ENCODE measurements around the gene ILF2.
A peak's percentile ranks its signal among the peaks of the same experiment; 100 is the strongest.
"Not testable (repeated sequence)": the region's sequence is repeated elsewhere in the genome, so short reads cannot be mapped to it uniquely, and the experiment has no call there.

The ILF2 gene

DNA sequence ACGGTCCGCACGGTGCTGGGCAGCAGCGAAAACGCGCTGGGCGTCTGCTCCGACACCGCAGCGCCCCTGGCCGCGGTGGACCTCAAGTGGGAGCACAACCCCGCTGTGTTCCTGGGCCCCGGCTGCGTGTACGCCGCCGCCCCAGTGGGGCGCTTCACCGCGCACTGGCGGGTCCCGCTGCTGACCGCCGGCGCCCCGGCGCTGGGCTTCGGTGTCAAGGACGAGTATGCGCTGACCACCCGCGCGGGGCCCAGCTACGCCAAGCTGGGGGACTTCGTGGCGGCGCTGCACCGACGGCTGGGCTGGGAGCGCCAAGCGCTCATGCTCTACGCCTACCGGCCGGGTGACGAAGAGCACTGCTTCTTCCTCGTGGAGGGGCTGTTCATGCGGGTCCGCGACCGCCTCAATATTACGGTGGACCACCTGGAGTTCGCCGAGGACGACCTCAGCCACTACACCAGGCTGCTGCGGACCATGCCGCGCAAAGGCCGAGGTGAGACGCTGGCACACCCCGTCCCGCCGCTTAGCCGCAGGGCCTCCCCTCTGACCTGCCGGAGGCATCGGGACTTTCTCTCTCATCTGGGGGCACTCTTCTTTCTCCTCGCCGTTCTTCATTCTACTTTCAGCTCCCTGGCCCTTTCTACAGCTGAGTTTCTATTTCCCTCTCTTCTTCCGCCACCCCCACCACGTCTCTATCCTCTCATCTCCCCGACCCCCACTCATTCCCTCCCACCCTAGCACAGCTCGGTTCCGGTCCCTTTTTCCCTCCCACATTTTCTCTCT lies 8.7 kb upstream of the ILF2 start:
- peaks cover 15 to 39% of the 10 kb centered on the region in 2 donors for H3K27me3 ChIP-seq (ENCODE audit: control insufficient read depth in 2 of 2, insufficient read depth in 2 of 2, low read length in 2 of 2)
- peaks cover 17 to 19% of the 10 kb centered on the region in 2 donors for H3K4me1 ChIP-seq (ENCODE audit: control insufficient read depth in 2 of 2, insufficient read depth in 2 of 2, low read length in 2 of 2)
- H3K4me3 ChIP-seq (ENCODE audit: low read length in 2 of 2): peak overlapping the region; percentile 54 to 64
- H3K27ac ChIP-seq (ENCODE audit: low read depth in 2 of 2, low read length in 2 of 2): peak overlapping the region in 1 of 2 donors; percentile 16
- no peaks in the 10 kb centered on the region for H3K9me3 ChIP-seq (ENCODE audit: control insufficient read depth in 2 of 2, low read length in 2 of 2)
- peak overlapping the region in 1 of 2 donors; percentile 41 for H3K9ac ChIP-seq (ENCODE audit: low read depth in 1 of 2, low read length in 2 of 2)
- H3K36me3 ChIP-seq (ENCODE audit: control insufficient read depth in 2 of 2, insufficient read depth in 2 of 2, low read length in 2 of 2): no peaks in the 10 kb centered on the region

DNA sequence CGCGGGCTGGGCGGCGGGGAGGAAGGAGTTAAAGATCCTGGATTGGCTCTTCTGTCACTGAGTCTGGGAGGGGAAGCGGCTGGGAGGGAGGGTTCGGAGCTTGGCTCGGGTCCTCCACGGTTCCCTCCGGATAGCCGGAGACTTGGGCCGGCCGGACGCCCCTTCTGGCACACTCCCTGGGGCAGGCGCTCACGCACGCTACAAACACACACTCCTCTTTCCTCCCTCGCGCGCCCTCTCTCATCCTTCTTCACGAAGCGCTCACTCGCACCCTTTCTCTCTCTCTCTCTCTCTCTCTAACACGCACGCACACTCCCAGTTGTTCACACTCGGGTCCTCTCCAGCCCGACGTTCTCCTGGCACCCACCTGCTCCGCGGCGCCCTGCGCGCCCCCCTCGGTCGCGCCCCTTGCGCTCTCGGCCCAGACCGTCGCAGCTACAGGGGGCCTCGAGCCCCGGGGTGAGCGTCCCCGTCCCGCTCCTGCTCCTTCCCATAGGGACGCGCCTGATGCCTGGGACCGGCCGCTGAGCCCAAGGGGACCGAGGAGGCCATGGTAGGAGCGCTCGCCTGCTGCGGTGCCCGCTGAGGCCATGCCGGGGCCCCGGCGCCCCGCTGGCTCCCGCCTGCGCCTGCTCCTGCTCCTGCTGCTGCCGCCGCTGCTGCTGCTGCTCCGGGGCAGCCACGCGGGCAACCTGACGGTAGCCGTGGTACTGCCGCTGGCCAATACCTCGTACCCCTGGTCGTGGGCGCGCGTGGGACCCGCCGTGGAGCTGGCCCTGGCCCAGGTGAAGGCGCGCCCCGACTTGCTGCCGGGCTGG lies 7.9 kb upstream of the ILF2 start, which contains the start of gene NPR1:
TSS of gene NPR1 (plus strand) at position 170 of the 818 bp plus-strand sequence. CDS start at position 591, 421 bp downstream.
- H3K27me3 ChIP-seq (ENCODE audit: control insufficient read depth in 2 of 2, insufficient read depth in 2 of 2, low read length in 2 of 2): peaks cover 15 to 39% of the 10 kb centered on the region in 2 donors
- no peaks in the 10 kb centered on the region for H3K9me3 ChIP-seq (ENCODE audit: control insufficient read depth in 2 of 2, low read length in 2 of 2)
- peaks cover 17 to 19% of the 10 kb centered on the region in 2 donors for H3K4me1 ChIP-seq (ENCODE audit: control insufficient read depth in 2 of 2, insufficient read depth in 2 of 2, low read length in 2 of 2)
- H3K4me3 ChIP-seq (ENCODE audit: low read length in 2 of 2): peak within 1 kb of the TSS; percentile 54 to 64
- peak within 1 kb of the TSS in 1 of 2 donors; percentile 41 for H3K9ac ChIP-seq (ENCODE audit: low read depth in 1 of 2, low read length in 2 of 2)
- H3K27ac ChIP-seq (ENCODE audit: low read depth in 2 of 2, low read length in 2 of 2): peak within 1 kb of the TSS in 1 of 2 donors; percentile 16
- no peaks in the 10 kb centered on the region for H3K36me3 ChIP-seq (ENCODE audit: control insufficient read depth in 2 of 2, insufficient read depth in 2 of 2, low read length in 2 of 2)

DNA sequence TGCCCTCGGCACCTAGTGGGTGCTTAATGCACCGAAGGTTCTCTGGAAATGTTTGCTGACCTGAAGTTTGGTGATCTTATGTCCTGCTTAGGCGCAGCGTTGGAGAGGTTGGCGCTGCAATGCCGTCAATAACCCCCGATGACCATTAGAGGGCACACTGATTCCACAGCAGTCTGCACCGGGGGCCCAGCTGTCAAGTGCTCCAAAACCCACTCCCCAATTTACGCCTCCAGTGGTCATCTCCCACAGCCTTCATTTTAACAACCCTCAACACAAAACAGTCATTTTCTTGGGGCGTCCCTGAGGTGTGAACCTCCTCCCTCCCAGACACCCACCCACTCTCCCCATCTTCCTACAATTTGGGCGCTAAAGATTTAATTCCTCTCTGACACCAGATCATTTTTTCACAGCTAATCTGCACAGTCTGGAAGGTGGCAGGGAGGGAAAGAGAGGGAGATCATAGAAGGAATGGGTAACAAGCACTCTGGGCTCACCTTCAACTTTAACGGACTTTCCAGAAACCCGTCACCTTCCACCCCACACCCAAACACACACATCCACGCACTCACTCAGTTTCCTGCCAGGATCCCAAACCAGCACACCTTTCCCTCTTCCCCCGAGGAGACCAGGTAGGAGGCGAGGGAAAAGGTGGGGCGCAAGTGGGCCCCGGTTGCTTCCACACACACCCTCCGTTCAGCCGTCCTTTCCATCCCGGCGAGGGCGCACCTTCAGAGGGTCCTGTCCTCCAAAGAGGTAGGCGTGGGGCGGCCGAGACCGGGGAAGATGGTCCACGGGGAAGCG lies 7.1 kb upstream of the ILF2 start:
- Histone ChIP-seq H3K9ac (ENCODE audit: low read depth in 1 of 2, low read length in 2 of 2) (peak overlapping the region in 1 of 2 donors; percentile 40), H3K9me3 (ENCODE audit: control insufficient read depth in 2 of 2, low read length in 2 of 2) (no peaks in the 10 kb centered on the region), H3K4me1 (ENCODE audit: control insufficient read depth in 2 of 2, insufficient read depth in 2 of 2, low read length in 2 of 2) (peaks cover 17 to 19% of the 10 kb centered on the region in 2 donors), H3K27me3 (ENCODE audit: control insufficient read depth in 2 of 2, insufficient read depth in 2 of 2, low read length in 2 of 2) (peaks cover 15 to 39% of the 10 kb centered on the region in 2 donors), H3K36me3 (ENCODE audit: control insufficient read depth in 2 of 2, insufficient read depth in 2 of 2, low read length in 2 of 2) (no peaks in the 10 kb centered on the region), H3K4me3 (ENCODE audit: low read length in 2 of 2) (peak overlapping the region; percentile 27 to 64), H3K27ac (ENCODE audit: low read depth in 2 of 2, low read length in 2 of 2) (no peak overlapping the region)

DNA sequence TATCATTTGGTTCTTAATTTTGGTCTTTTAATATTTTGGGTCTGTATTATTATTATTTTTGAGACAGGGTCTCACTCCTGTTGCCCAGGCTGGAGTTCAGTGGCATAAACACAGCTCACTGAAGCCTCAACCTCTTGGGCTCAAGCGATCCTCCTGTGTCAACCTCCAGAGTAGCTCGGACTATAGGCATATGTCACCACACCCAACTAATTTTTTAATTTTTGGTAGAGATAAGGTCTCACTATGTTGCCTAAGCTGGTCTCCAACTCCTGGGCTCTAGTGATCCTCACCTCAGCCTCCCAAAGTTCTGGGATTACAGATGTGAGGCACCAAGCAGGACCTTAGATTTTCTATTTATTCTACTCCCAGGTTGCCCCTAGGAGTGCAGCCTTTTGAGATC lies 2.7 kb upstream of the ILF2 start:
- Histone ChIP-seq H3K4me1 (ENCODE audit: control insufficient read depth in 2 of 2, insufficient read depth in 2 of 2, low read length in 2 of 2) (peaks cover 16 to 17% of the 10 kb centered on the region in 2 donors), H3K36me3 (ENCODE audit: control insufficient read depth in 2 of 2, insufficient read depth in 2 of 2, low read length in 2 of 2) (peaks cover 4 to 6% of the 10 kb centered on the region in 2 donors), H3K9me3 (ENCODE audit: control insufficient read depth in 2 of 2, low read length in 2 of 2) (no peaks in the 10 kb centered on the region), H3K9ac (ENCODE audit: low read depth in 1 of 2, low read length in 2 of 2) (no peak overlapping the region), H3K27ac (ENCODE audit: low read depth in 2 of 2, low read length in 2 of 2) (no peak overlapping the region), H3K27me3 (ENCODE audit: control insufficient read depth in 2 of 2, insufficient read depth in 2 of 2, low read length in 2 of 2) (peaks cover 4 to 8% of the 10 kb centered on the region in 2 donors), H3K4me3 (ENCODE audit: low read length in 2 of 2) (no peak overlapping the region)

DNA sequence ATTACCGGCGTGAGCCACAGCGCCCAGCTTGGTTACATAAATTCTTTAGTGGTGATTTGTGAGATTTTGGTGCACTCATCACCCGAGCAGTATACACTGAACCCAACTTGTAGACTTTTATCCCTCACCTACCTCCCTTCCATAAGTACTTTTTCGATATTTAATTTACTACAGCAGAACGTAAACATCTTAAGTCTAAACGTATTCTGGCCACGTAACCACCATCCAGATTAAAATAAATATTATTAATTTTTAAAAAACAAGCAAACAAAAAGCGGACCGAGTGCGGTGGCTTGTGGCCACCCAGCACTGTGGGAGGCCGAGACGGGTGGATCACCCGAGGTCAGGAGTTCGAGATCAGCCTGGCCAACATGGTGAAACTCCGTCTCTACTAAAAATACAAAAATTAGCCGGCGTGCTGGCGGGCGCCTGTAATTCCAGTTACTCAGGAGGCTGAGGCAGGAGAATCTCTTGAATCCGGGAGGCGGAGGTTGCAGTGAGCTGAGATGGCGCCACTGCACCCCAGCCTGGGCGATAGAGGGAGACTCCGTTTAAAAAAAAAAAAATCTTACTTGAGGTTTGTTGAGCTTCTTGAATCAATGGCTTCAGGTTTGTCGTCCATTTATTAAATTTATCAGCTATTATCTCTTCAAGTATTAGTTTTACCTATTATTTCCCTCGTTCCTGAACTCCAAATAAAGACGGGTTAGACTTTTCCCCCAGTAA lies 998 bp upstream of the ILF2 start:
- peak overlapping the region; percentile 78 to 88 for H3K27ac ChIP-seq (ENCODE audit: low read depth in 2 of 2, low read length in 2 of 2)
- not testable (repeated sequence) for H3K9me3 ChIP-seq (ENCODE audit: control insufficient read depth in 2 of 2, low read length in 2 of 2); H3K27me3 ChIP-seq (ENCODE audit: control insufficient read depth in 2 of 2, insufficient read depth in 2 of 2, low read length in 2 of 2); H3K4me1 ChIP-seq (ENCODE audit: control insufficient read depth in 2 of 2, insufficient read depth in 2 of 2, low read length in 2 of 2)
- peak overlapping the region; percentile 74 to 77 for H3K4me3 ChIP-seq (ENCODE audit: low read length in 2 of 2)
- peaks cover 20 to 22% of the 10 kb centered on the region in 2 donors for H3K36me3 ChIP-seq (ENCODE audit: control insufficient read depth in 2 of 2, insufficient read depth in 2 of 2, low read length in 2 of 2)
- peak overlapping the region; percentile 71 to 83 for H3K9ac ChIP-seq (ENCODE audit: low read depth in 1 of 2, low read length in 2 of 2)

DNA sequence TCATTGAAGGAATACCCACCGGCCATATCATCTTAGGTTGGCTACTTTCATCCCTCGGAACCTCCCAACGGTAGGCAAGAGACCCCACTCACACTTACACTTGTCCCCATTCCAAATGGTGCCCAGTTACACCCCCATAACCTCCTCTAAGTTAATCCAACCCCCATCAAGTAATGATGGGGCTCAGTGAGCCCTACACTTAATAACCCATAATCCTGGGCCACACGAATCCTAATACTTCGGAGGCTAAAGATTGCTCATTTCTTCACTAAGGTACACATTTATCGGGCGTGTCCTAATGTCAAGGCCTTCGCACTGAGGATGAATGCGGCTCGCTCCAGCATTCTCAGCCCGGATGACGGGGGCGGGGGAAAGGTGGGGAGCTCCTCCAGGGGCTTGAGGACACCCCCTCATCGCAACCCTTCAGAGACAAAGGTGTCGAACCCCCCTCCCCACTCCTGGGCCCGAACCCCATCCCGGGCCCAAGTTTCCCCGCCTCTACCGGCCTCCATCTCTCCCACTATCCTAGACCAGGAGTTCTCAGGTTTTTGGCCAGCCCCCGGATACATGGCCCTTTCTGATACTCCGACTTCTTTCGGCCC lies 435 bp downstream of the ILF2 start:
- H3K9me3 ChIP-seq (ENCODE audit: control insufficient read depth in 2 of 2, low read length in 2 of 2): no peaks in the 10 kb centered on the region
- peaks cover 34 to 36% of the 10 kb centered on the region in 2 donors for H3K36me3 ChIP-seq (ENCODE audit: control insufficient read depth in 2 of 2, insufficient read depth in 2 of 2, low read length in 2 of 2)
- peak overlapping the region; percentile 79 to 83 for H3K9ac ChIP-seq (ENCODE audit: low read depth in 1 of 2, low read length in 2 of 2)
- H3K27ac ChIP-seq (ENCODE audit: low read depth in 2 of 2, low read length in 2 of 2): peak overlapping the region; percentile 72 to 82
- no peaks in the 10 kb centered on the region for H3K27me3 ChIP-seq (ENCODE audit: control insufficient read depth in 2 of 2, insufficient read depth in 2 of 2, low read length in 2 of 2)
- H3K4me3 ChIP-seq (ENCODE audit: low read length in 2 of 2): peak overlapping the region; percentile 71 to 96
- peaks cover 9% of the 10 kb centered on the region in 2 donors for H3K4me1 ChIP-seq (ENCODE audit: control insufficient read depth in 2 of 2, insufficient read depth in 2 of 2, low read length in 2 of 2)

DNA sequence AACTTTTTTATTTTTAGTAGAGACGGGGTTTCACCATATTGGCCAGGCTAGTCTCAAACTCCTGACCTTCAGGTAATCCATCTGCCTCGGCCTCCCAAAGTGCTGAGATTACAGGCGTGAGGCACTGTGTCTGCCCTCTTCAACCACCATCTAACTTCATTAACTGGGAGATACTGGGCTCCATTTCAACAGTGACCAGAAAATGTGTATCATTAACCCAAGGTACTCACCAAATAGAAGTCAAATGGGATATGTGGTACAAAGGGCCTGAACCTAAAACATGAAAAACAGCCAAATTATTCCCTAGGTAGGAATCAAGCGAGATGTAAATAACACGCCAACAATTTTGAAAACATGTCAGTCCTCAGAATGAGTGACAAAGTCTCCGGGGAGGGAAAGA lies 1.2 kb downstream of the ILF2 start:
- Histone ChIP-seq H3K9ac (ENCODE audit: low read depth in 1 of 2, low read length in 2 of 2) (peak overlapping the region in 1 of 2 donors; percentile 79), H3K4me3 (ENCODE audit: low read length in 2 of 2) (peak overlapping the region; percentile 71 to 96), H3K27me3 (ENCODE audit: control insufficient read depth in 2 of 2, insufficient read depth in 2 of 2, low read length in 2 of 2) (no peaks in the 10 kb centered on the region), H3K4me1 (ENCODE audit: control insufficient read depth in 2 of 2, insufficient read depth in 2 of 2, low read length in 2 of 2) (peaks cover 9% of the 10 kb centered on the region in 2 donors), H3K27ac (ENCODE audit: low read depth in 2 of 2, low read length in 2 of 2) (no peak overlapping the region), H3K36me3 (ENCODE audit: control insufficient read depth in 2 of 2, insufficient read depth in 2 of 2, low read length in 2 of 2) (peaks cover 42 to 43% of the 10 kb centered on the region in 2 donors), H3K9me3 (ENCODE audit: control insufficient read depth in 2 of 2, low read length in 2 of 2) (no peaks in the 10 kb centered on the region)

DNA sequence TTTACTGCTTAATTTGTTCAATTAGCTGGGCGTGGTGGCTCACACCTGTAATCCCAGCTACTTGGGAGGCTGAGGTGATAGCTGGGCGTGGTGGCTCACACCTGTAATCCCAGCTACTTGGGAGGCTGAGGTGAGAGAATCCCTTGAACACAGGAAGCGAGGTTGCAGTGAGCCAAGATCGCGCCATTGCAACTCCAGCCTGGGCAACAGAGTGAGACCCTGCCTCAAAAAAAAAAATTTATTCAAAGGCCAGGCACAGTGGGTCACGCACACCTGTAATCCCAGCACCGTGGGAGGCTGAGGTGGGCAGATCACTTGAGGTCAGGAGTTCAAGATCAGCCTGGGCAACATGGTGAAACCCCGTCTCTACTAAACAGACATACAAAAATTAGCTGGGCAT lies 2.1 kb downstream of the ILF2 start:
- H3K36me3 ChIP-seq (ENCODE audit: control insufficient read depth in 2 of 2, insufficient read depth in 2 of 2, low read length in 2 of 2): peaks cover 50 to 52% of the 10 kb centered on the region in 2 donors
- H3K27me3 ChIP-seq (ENCODE audit: control insufficient read depth in 2 of 2, insufficient read depth in 2 of 2, low read length in 2 of 2): not testable (repeated sequence)

DNA sequence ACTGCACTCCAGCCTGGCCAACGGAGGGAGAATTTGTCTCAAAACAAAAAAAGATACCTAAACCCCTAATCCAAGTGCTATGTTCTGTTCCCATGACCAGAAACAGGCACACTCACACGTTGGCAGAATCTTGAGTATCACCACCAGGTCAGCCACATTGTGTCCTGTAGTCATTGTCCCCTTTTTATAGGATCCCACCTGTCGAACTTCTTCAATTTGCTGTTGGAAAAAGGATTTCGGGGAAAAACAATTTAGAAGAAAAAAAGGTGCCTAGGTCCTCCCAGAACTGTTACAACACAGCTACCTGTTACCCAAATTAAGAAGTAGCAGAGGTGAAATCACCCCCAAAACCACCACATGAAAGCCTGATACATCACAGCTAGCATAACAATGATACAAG lies 3.4 kb downstream of the ILF2 start:
- H3K4me3 ChIP-seq (ENCODE audit: low read length in 2 of 2): no peak overlapping the region
- H3K9me3 ChIP-seq (ENCODE audit: control insufficient read depth in 2 of 2, low read length in 2 of 2): no peaks in the 10 kb centered on the region
- no peak overlapping the region for H3K9ac ChIP-seq (ENCODE audit: low read depth in 1 of 2, low read length in 2 of 2)
- H3K27ac ChIP-seq (ENCODE audit: low read depth in 2 of 2, low read length in 2 of 2): no peak overlapping the region
- H3K27me3 ChIP-seq (ENCODE audit: control insufficient read depth in 2 of 2, insufficient read depth in 2 of 2, low read length in 2 of 2): no peaks in the 10 kb centered on the region
- H3K36me3 ChIP-seq (ENCODE audit: control insufficient read depth in 2 of 2, insufficient read depth in 2 of 2, low read length in 2 of 2): peaks cover 62 to 64% of the 10 kb centered on the region in 2 donors
- peaks cover 9% of the 10 kb centered on the region in 2 donors for H3K4me1 ChIP-seq (ENCODE audit: control insufficient read depth in 2 of 2, insufficient read depth in 2 of 2, low read length in 2 of 2)

More for the DNA sequence above, 2.1 kb downstream of the ILF2 start:
- not testable (repeated sequence) for H3K27ac ChIP-seq (ENCODE audit: low read depth in 2 of 2, low read length in 2 of 2); H3K4me1 ChIP-seq (ENCODE audit: control insufficient read depth in 2 of 2, insufficient read depth in 2 of 2, low read length in 2 of 2); H3K9ac ChIP-seq (ENCODE audit: low read depth in 1 of 2, low read length in 2 of 2); H3K4me3 ChIP-seq (ENCODE audit: low read length in 2 of 2); H3K9me3 ChIP-seq (ENCODE audit: control insufficient read depth in 2 of 2, low read length in 2 of 2)
